RWPE1 (cell line): ENCODE results near the gene CAND1.

ENCODE experiments used
- CTCF ChIA-PET: fragments of 350-600 bp; sonication (Branson Sonifier 250); formaldehyde crosslinking; extraction: SDS; loops from one replicate; lab custom pipeline; 2021; lab: Yijun Ruan, JAX
- POLR2A ChIA-PET: fragments of 400-600 bp; formaldehyde crosslinking; extraction: SDS; loops from one replicate; lab custom pipeline; 2020; ENCODE audit warnings: antibody characterized with exemption; ENCODE audit not compliant: low non-redundant PET; lab: Yijun Ruan, JAX
- DNase-seq: peaks from one replicate; pipeline ENCODE4 v3.0.0; 2012; ENCODE audit warnings: low spot score
- H3K27ac ChIP-seq: fragments of 450-650 bp; 2 replicates; pipeline ENCODE4 v1.5.1; 2017
- TF ChIP-seq, protein P1 (sequence below): fragments of 450-650 bp; conservative IDR thresholded peaks from 2 replicates; pipeline ENCODE4 v1.5.1; 2017; ENCODE audit warnings: low read depth, mild to moderate bottlenecking

The CAND1 gene

DNA sequence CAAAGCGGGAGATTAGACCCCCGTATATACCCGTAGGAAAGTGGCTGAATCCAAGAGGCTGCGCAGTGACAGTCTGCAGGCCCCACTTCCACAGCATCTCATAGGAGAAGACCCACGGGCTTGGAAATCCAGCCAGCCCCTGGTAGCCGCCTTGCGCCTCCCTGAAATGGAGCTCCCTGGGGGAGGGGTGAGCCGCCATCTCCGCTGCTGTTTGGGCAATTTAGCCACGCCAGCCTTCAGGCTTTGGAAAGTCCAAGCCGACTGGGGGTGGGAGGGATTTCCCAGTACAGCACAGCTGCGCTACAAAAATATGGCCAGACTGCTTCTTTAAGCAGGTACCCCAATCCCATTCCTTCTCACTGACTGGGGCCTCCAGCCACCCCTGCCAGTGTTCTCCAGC lies 53.4 kb downstream of the CAND1 start:
- ChIA-PET CTCF (no interaction called here), POLR2A (no interaction called here)
- no peak overlapping the region for H3K27ac ChIP-seq
- DNase-seq: no peak
- TF ChIP-seq, protein P1, sequence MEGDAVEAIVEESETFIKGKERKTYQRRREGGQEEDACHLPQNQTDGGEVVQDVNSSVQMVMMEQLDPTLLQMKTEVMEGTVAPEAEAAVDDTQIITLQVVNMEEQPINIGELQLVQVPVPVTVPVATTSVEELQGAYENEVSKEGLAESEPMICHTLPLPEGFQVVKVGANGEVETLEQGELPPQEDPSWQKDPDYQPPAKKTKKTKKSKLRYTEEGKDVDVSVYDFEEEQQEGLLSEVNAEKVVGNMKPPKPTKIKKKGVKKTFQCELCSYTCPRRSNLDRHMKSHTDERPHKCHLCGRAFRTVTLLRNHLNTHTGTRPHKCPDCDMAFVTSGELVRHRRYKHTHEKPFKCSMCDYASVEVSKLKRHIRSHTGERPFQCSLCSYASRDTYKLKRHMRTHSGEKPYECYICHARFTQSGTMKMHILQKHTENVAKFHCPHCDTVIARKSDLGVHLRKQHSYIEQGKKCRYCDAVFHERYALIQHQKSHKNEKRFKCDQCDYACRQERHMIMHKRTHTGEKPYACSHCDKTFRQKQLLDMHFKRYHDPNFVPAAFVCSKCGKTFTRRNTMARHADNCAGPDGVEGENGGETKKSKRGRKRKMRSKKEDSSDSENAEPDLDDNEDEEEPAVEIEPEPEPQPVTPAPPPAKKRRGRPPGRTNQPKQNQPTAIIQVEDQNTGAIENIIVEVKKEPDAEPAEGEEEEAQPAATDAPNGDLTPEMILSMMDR: no peak

DNA sequence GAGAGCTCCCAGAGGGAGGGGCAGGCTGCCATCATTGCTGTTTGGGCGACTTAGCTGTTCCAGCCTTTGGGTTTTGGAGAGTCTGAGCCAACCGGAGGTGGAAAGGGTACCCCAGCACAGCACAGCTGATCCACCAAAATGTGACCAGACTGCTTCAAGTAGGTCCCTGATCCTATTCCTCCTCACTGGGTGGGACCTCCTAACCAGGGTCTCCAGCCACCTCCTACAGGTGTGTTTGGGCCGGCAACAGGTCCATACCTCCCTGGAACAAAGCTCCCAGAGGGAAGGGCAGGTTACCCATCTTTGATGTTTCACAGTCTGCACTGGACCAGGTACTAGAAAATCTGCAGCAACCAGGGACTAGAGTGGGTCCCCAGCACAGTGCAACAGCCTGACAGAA lies 53.8 kb downstream of the CAND1 start:
- no peak for DNase-seq
- ChIA-PET POLR2A (no interaction called here), CTCF (interaction anchor here (0.6 kb wide), 1 partner anchor 161 kb away, joined by 3 read pairs; no protein-coding TSS in a partner anchor)
- TF ChIP-seq, protein P1: no peak
- H3K27ac ChIP-seq: no peak overlapping the region

DNA sequence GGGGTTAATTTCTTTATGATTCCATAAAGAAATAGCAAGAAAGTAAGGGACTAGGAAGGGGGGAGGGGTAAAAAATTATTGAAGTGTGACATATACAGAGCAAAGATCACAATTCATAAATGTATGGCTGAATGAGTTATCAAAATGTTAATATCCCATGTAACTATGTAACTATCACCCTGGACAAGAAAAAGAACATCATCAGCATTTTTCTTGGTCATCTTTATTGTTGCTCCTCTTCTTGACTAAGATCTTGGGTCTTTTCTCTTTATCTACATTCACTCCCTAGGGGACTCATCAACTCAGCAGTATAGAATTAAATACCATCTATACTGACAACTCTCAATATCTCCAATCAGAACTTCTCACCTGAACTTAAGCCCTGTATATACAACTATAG lies 57.5 kb downstream of the CAND1 start:
- TF ChIP-seq, protein P1: no peak
- DNase-seq: no peak
- ChIA-PET CTCF (no interaction called here), POLR2A (no interaction called here)
- H3K27ac ChIP-seq: no peak overlapping the region

DNA sequence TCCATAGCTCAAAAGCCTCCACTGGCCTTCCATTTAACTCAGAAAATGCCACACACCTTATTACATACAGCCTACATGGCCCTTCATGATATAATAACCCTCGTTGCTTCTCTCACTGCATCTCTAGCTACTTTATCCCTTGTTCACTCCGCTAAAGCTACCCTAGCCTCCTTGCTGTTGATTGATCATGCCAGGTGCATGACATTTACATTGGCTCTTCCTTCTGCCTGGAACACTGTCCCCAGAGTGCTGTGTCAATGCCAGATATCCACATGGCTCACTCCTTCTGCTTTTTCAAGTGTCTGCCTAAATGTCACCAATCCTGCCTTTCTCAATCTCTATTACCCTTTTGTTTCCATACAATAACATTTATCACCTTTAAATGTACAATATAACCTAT lies 58.3 kb downstream of the CAND1 start:
- TF ChIP-seq, protein P1: no peak
- ChIA-PET POLR2A (no interaction called here), CTCF (no interaction called here)
- DNase-seq: no peak
- no peak overlapping the region for H3K27ac ChIP-seq

DNA sequence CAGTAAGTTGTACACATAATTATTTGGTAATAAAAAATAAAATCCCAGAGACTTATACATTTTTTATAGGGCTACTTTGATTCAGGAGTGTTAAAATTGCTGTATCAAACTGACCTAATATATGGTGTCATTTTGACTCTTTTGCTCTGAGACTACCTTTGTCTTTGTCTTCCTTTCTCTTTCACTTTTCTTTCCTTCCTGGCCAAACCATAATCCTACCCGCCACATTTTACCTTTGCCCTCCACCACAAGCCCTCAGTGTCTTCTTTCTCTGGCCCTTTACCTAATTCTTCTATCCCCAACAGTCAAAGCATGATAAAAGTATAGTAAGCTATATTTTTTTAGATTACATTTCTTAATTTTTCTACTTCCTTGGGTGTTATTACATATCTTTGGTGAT lies 62.0 kb downstream of the CAND1 start:
- TF ChIP-seq, protein P1: no peak
- CTCF ChIA-PET: no interaction called here

DNA sequence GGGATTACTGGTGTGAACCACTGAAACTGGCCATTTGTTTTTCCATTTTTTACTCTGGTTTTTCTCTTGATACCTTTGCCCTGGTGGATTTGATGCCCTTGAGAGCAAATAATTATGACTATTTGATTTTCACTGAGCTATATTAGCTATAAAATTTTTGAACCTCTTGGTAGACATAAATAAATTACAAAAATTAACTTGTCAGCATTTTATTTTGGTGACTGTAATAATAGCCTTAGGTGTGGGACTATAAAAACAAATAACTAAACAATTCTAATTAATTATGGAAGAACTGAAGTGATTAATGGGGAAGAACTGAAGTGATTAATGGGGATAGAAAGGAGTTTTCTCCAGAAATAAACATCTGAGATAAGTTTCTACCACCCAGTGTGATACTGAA lies 62.7 kb downstream of the CAND1 start:
- TF ChIP-seq, protein P1: no peak
- CTCF ChIA-PET: interaction anchor here (0.6 kb wide), 1 partner anchor 712 kb away, joined by 3 read pairs; no protein-coding TSS in a partner anchor
- POLR2A ChIA-PET: no interaction called here
- H3K27ac ChIP-seq: no peak overlapping the region
- DNase-seq: no peak

More for the DNA sequence above, 62.0 kb downstream of the CAND1 start:
- POLR2A ChIA-PET: no interaction called here
- H3K27ac ChIP-seq: no peak overlapping the region
- no peak for DNase-seq
